OCI-LY1 (cell line): Measurements from ENCODE around the gene PDS5B.

Experiments used
- H2AFZ ChIP-seq: fragments of 200-600 bp; sonication (generic), shearing (Covaris generic); 2 replicates; pipeline ENCODE4 v1.6.0; 2014; ENCODE audit warnings: antibody characterized with exemption, mild to moderate bottlenecking, low read length
- H3F3A ChIP-seq: fragments of 200-600 bp; sonication (generic), shearing (Covaris generic); 2 replicates; pipeline ENCODE4 v1.6.0; 2014; ENCODE audit warnings: mild to moderate bottlenecking, antibody characterized with exemption, low read length, moderate library complexity; ENCODE audit not compliant: insufficient read depth
- H3K27ac ChIP-seq: fragments of 200-600 bp; sonication (generic); 2 replicates; pipeline ENCODE4 v1.5.1; 2014; ENCODE audit warnings: low read length, mixed run types, mild to moderate bottlenecking, low read depth; ENCODE audit not compliant: poor library complexity, severe bottlenecking
- H3K27me3 ChIP-seq: fragments of 200-600 bp; sonication (generic); 2 replicates; pipeline ENCODE4 v1.6.0; 2014; ENCODE audit warnings: antibody characterized with exemption, mild to moderate bottlenecking, low read length, moderate library complexity; ENCODE audit not compliant: insufficient read depth
- H3K36me3 ChIP-seq: fragments of 200-600 bp; sonication (generic); 2 replicates; pipeline ENCODE4 v1.6.1; 2014; ENCODE audit warnings: mild to moderate bottlenecking, antibody characterized with exemption, low read length, moderate library complexity, mixed read lengths; ENCODE audit not compliant: insufficient read depth
- H3K4me1 ChIP-seq: fragments of 200-600 bp; sonication (generic); 2 replicates; pipeline ENCODE4 v1.5.1; 2014; ENCODE audit warnings: mild to moderate bottlenecking, low read length, moderate library complexity; ENCODE audit not compliant: insufficient read depth, severe bottlenecking
- H3K4me2 ChIP-seq: fragments of 200-600 bp; sonication (generic), shearing (Covaris generic); 2 replicates; pipeline ENCODE4 v1.6.1; 2014; ENCODE audit warnings: low read length
- H3K4me3 ChIP-seq: fragments of 200-600 bp; sonication (generic); 2 replicates; pipeline ENCODE4 v1.5.1; 2014; ENCODE audit warnings: low read length, low read depth, mild to moderate bottlenecking, mixed read lengths; ENCODE audit not compliant: poor library complexity, severe bottlenecking
- H3K79me2 ChIP-seq: fragments of 200-600 bp; shearing (Covaris generic); 2 replicates; pipeline ENCODE4 v1.6.1; 2016; ENCODE audit warnings: mixed run types, low read length, mixed read lengths; ENCODE audit not compliant: insufficient read depth
- H3K9ac ChIP-seq: fragments of 200-600 bp; sonication (generic), shearing (Covaris generic); 2 replicates; pipeline ENCODE4 v1.6.1; 2014; ENCODE audit warnings: mild to moderate bottlenecking, low read length, mixed read lengths
- H3K9me2 ChIP-seq: fragments of 200-600 bp; sonication (generic), shearing (Covaris generic); 2 replicates; pipeline ENCODE4 v1.6.1; 2014; ENCODE audit warnings: low read depth, mild to moderate bottlenecking, low read length, mixed read lengths
- H3K9me3 ChIP-seq: fragments of 200-600 bp; shearing (Covaris generic); 2 replicates; pipeline ENCODE4 v1.6.1; 2014; ENCODE audit warnings: low read length, mixed read lengths
- H4K20me1 ChIP-seq: fragments of 200-600 bp; sonication (generic), shearing (Covaris generic); 2 replicates; pipeline ENCODE4 v1.6.0; 2016; ENCODE audit warnings: mild to moderate bottlenecking, low read length; ENCODE audit not compliant: insufficient read depth
- CTCF ChIP-seq: fragments of 200-600 bp; sonication (generic), shearing (Covaris generic); IDR thresholded peaks from 2 replicates; pipeline ENCODE4 v1.5.1; 2017; ENCODE audit warnings: mild to moderate bottlenecking, antibody characterized with exemption, low read length, moderate library complexity, mixed read lengths
- EZH2 ChIP-seq: fragments of 200-600 bp; sonication (generic), shearing (Covaris generic); IDR thresholded peaks from 2 replicates; pipeline ENCODE4 v1.8.0; 2017; ENCODE audit warnings: borderline replicate concordance, mixed run types, mild to moderate bottlenecking, antibody characterized with exemption, low read length, moderate library complexity, mixed read lengths

The PDS5B gene

GRCh38 chr13:32624441-32624840 is 38.2 kb downstream of the PDS5B start:
- Histone ChIP-seq H3K27ac (no peak overlapping the region), H3F3A (no peaks in the 10 kb centered on the region), H3K9me2 (no peaks in the 10 kb centered on the region), H3K9ac (no peak overlapping the region), H3K79me2 (peaks cover 95% of the 10 kb centered on the region), H3K36me3 (no peaks in the 10 kb centered on the region), H2AFZ (no peak overlapping the region), H3K27me3 (no peaks in the 10 kb centered on the region), H3K4me3 (no peak overlapping the region), H4K20me1 (no peaks in the 10 kb centered on the region), H3K4me1 (no peaks in the 10 kb centered on the region), H3K9me3 (no peaks in the 10 kb centered on the region), H3K4me2 (no peak overlapping the region)
- TF ChIP-seq EZH2 (no peak), CTCF (no peak)

GRCh38 chr13:32627793-32628192 is 41.5 kb downstream of the PDS5B start:
- H3K27me3 ChIP-seq = no peaks in the 10 kb centered on the region
- H3K27ac ChIP-seq = no peak overlapping the region
- no peak overlapping the region for H3K9ac ChIP-seq
- H3K4me1 ChIP-seq = peaks cover 4% of the 10 kb centered on the region
- H3K4me3 ChIP-seq = no peak overlapping the region
- H3K79me2 ChIP-seq = peaks cover 70% of the 10 kb centered on the region
- no peak for TF ChIP-seq CTCF
- no peak for TF ChIP-seq EZH2
- no peak overlapping the region for H2AFZ ChIP-seq
- no peaks in the 10 kb centered on the region for H4K20me1 ChIP-seq
- no peaks in the 10 kb centered on the region for H3K9me2 ChIP-seq
- H3K9me3 ChIP-seq = no peaks in the 10 kb centered on the region
- no peak overlapping the region for H3K4me2 ChIP-seq
- no peaks in the 10 kb centered on the region for H3F3A ChIP-seq
- no peaks in the 10 kb centered on the region for H3K36me3 ChIP-seq

DNA sequence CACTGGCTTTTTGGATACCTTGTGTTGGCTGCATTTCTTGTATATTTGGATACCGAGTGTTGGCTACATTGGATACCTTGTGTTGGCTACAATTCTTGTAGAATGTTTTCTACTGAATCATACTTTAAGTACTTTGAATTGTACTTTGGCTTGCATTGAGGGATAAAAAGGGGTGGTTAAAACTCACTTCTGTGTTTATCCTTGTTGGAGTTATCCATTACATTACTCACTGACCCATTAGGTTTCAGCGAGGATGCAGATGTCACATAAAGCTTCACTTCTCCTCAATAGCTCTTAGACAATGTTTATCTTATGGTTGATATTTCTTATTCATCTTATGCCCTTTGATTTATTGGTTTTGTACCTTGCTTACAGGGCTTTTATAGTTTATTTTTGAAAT is 43.1 kb downstream of the PDS5B start:
- Histone ChIP-seq H3K9me2 (no peaks in the 10 kb centered on the region), H3K4me1 (peaks cover 4% of the 10 kb centered on the region), H3K79me2 (peaks cover 55% of the 10 kb centered on the region), H3F3A (no peaks in the 10 kb centered on the region), H3K4me3 (no peak overlapping the region), H3K27ac (no peak overlapping the region), H3K9ac (no peak overlapping the region), H2AFZ (no peak overlapping the region), H4K20me1 (no peaks in the 10 kb centered on the region), H3K27me3 (no peaks in the 10 kb centered on the region), H3K36me3 (no peaks in the 10 kb centered on the region), H3K4me2 (no peak overlapping the region), H3K9me3 (no peaks in the 10 kb centered on the region)
- no peak for TF ChIP-seq CTCF
- no peak for TF ChIP-seq EZH2
